Measurements from ENCODE around the gene NFATC1.

Gene NFATC1

GRCh38 chr18:79418236-79418635, 22.5 kb downstream of the NFATC1 start:
- no peak overlapping the region for H3K4me3 ChIP-seq (ENCODE audit: low read depth, low read length)
- DNase-seq (ENCODE audit: low read depth), result no peak
- no peak for TF ChIP-seq CTCF (IDR thresholded peaks at IDR 0.05; ENCODE audit: low read depth, low read length, missing control alignments)

GRCh38 chr18:79418642-79419041, 22.9 kb downstream of the NFATC1 start:
- no peak for DNase-seq (ENCODE audit: low read depth)
- TF ChIP-seq CTCF (IDR thresholded peaks at IDR 0.05; ENCODE audit: low read depth, low read length, missing control alignments), result no peak
- H3K4me3 ChIP-seq (ENCODE audit: low read depth, low read length), result no peak overlapping the region

- no peak overlapping the region for H3K4me3 ChIP-seq (ENCODE audit: low read depth, low read length)
- TF ChIP-seq CTCF (IDR thresholded peaks at IDR 0.05; ENCODE audit: low read depth, low read length, missing control alignments), result no peak
- DNase-seq (ENCODE audit: low read depth), result no peak
Observed at GRCh38 chr18:79420033-79420745, 24.5 kb downstream of the NFATC1 start.

- TF ChIP-seq CTCF (IDR thresholded peaks at IDR 0.05; ENCODE audit: low read depth, low read length, missing control alignments), result no peak
- DNase-seq (ENCODE audit: low read depth), result no peak
- H3K4me3 ChIP-seq (ENCODE audit: low read depth, low read length), result no peak overlapping the region
Observed at GRCh38 chr18:79421275-79421857, 25.6 kb downstream of the NFATC1 start.

- no peak overlapping the region for H3K4me3 ChIP-seq (ENCODE audit: low read depth, low read length)
- no peak for DNase-seq (ENCODE audit: low read depth)
- no peak for TF ChIP-seq CTCF (IDR thresholded peaks at IDR 0.05; ENCODE audit: low read depth, low read length, missing control alignments)
Observed at GRCh38 chr18:79422022-79422782, 26.5 kb downstream of the NFATC1 start.

GRCh38 chr18:79422783-79423165, 27.0 kb downstream of the NFATC1 start:
- no peak overlapping the region for H3K4me3 ChIP-seq (ENCODE audit: low read depth, low read length)
- no peak for DNase-seq (ENCODE audit: low read depth)
- no peak for TF ChIP-seq CTCF (IDR thresholded peaks at IDR 0.05; ENCODE audit: low read depth, low read length, missing control alignments)
